Suprapubic skin (tissue), 4 donors: ENCODE results near the gene COLEC11.

ENCODE experiments used
- EP300 ChIP-seq: sonication (generic); formaldehyde crosslinking; IDR thresholded peaks from one replicate; pipeline ENCODE4 v1.6.1; 2017; ENCODE audit warnings: antibody characterized with exemption
- POLR2AphosphoS5 ChIP-seq, 3 donors: sonication (generic); formaldehyde crosslinking; IDR thresholded peaks; one replicate each; pipeline ENCODE4 v1.6.1; 2017; ENCODE audit warnings: antibody characterized with exemption in 3 of 3
- TF ChIP-seq, protein P1 (sequence below), 2 donors: fragments of 200-600 bp in 1 of 2; fragments of 450-650 bp in 1 of 2; sonication (generic) in 1 of 2; IDR thresholded peaks; one replicate each; pipeline ENCODE4 v1.5.1; 2016 to 2019; ENCODE audit warnings: antibody characterized with exemption in 2 of 2, mild to moderate bottlenecking in 1 of 2, moderate library complexity in 1 of 2

DNA sequence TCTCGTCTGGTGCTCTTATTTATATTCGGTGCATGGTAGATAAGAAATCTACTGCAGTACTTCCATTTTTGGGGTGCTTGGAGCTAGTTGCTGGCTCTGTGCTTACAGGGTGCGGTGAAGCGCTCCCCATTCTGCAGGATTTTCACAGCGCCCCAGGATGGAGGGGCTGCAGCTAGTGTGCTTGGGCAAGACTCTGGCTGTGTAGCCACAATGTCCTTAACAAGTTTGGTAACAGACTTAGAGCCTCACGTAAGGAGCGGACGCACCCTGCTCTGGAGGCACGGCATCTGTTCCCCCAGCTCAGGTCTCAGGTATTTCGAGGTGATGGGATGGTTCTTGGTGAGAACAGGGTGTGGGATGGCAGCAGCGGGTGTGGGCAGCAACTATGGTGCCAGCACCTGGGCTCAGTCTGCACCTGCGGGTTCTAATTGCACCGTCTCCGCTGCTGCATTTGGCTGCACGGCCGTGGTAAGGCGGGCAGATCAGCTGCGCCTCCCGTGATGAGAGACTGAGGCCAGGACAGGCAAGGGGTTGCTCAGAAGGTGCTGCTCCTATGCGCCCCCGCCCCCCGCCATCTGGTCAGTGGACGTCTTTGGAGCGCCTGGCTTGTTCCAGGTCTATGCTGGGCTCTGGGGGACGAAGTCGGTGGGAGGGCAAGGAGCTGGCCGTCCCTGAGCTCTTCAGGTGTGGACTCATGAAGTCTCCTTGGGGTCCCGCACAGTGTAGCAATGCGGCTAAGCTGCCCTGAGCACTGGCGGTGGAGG is 43.0 kb downstream of the COLEC11 start:
- TF ChIP-seq POLR2AphosphoS5 (IDR thresholded peaks at IDR 0.05) (no peak), EP300 (no peak)
- TF ChIP-seq, protein P1, sequence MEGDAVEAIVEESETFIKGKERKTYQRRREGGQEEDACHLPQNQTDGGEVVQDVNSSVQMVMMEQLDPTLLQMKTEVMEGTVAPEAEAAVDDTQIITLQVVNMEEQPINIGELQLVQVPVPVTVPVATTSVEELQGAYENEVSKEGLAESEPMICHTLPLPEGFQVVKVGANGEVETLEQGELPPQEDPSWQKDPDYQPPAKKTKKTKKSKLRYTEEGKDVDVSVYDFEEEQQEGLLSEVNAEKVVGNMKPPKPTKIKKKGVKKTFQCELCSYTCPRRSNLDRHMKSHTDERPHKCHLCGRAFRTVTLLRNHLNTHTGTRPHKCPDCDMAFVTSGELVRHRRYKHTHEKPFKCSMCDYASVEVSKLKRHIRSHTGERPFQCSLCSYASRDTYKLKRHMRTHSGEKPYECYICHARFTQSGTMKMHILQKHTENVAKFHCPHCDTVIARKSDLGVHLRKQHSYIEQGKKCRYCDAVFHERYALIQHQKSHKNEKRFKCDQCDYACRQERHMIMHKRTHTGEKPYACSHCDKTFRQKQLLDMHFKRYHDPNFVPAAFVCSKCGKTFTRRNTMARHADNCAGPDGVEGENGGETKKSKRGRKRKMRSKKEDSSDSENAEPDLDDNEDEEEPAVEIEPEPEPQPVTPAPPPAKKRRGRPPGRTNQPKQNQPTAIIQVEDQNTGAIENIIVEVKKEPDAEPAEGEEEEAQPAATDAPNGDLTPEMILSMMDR (IDR thresholded peaks at IDR 0.05) = no peak
